MM.1S (cell line): Measurements from ENCODE around the gene SNRNP40.

ENCODE experiments used
- DNase-seq: peaks from one replicate; pipeline ENCODE4 v3.0.0-alpha.2; 2015
- H2AFZ ChIP-seq: fragments of 300-600 bp; sonication (generic); 2 replicates; pipeline ENCODE4 v1.6.0; 2016; ENCODE audit warnings: antibody characterized with exemption, low read length
- H3F3A ChIP-seq: fragments of 300-600 bp; sonication (generic); 2 replicates; pipeline ENCODE4 v1.6.1; 2016; ENCODE audit warnings: mild to moderate bottlenecking, antibody characterized with exemption, low read length, moderate library complexity, mixed read lengths; ENCODE audit not compliant: insufficient read depth
- H3K27ac ChIP-seq: fragments of 300-600 bp; sonication (generic); 2 replicates; pipeline ENCODE4 v1.5.1; 2016; ENCODE audit warnings: mild to moderate bottlenecking, low read length
- H3K27me3 ChIP-seq: fragments of 300-600 bp; sonication (generic); replicated peaks from 2 replicates; pipeline ENCODE4 v1.6.0; 2016; ENCODE audit warnings: low read length; ENCODE audit not compliant: insufficient read depth
- H3K36me3 ChIP-seq: fragments of 300-600 bp; sonication (generic); replicated peaks from 2 replicates; pipeline ENCODE4 v1.6.1; 2016; ENCODE audit warnings: mild to moderate bottlenecking, low read length, mixed read lengths; ENCODE audit not compliant: insufficient read depth
- H3K4me1 ChIP-seq: fragments of 300-600 bp; sonication (generic); 2 replicates; pipeline ENCODE4 v1.6.1; 2016; ENCODE audit warnings: low read length, mixed read lengths
- H3K4me2 ChIP-seq: fragments of 300-600 bp; sonication (generic); 2 replicates; pipeline ENCODE4 v1.6.0; 2016; ENCODE audit warnings: low read depth, low read length
- H3K4me3 ChIP-seq: fragments of 300-600 bp; sonication (generic); 2 replicates; pipeline ENCODE4 v1.5.1; 2016; ENCODE audit warnings: low read length, mixed read lengths
- H3K79me2 ChIP-seq: fragments of 300-600 bp; sonication (generic); 2 replicates; pipeline ENCODE4 v1.6.1; 2016; ENCODE audit warnings: mixed run types, low read length, mixed read lengths
- H3K9ac ChIP-seq: fragments of 300-600 bp; sonication (generic); 2 replicates; pipeline ENCODE4 v1.6.1; 2016; ENCODE audit warnings: low read length, mixed read lengths
- H3K9me2 ChIP-seq: fragments of 300-600 bp; sonication (generic); replicated peaks from 2 replicates; pipeline ENCODE4 v1.6.1; 2016; ENCODE audit warnings: mild to moderate bottlenecking, low read length, mixed read lengths; ENCODE audit not compliant: insufficient read depth
- H3K9me3 ChIP-seq: fragments of 300-600 bp; sonication (generic); replicated peaks from 2 replicates; pipeline ENCODE4 v1.6.1; 2016; ENCODE audit warnings: mild to moderate bottlenecking, low read length, mixed read lengths; ENCODE audit not compliant: insufficient read depth
- H4K20me1 ChIP-seq: fragments of 300-600 bp; sonication (generic); 2 replicates; pipeline ENCODE4 v1.6.1; 2016; ENCODE audit warnings: mild to moderate bottlenecking, low read length, moderate library complexity, mixed read lengths; ENCODE audit not compliant: insufficient read depth
- EZH2 ChIP-seq: fragments of 300-600 bp; sonication (generic); optimal IDR thresholded peaks from 2 replicates; pipeline ENCODE3; 2017; ENCODE audit warnings: low read depth, mild to moderate bottlenecking, antibody characterized with exemption, low read length, mixed read lengths
- EZH2phosphoT487 ChIP-seq: fragments of 300-600 bp; sonication (generic); IDR thresholded peaks from 2 replicates; pipeline ENCODE4 v1.6.1; 2018; ENCODE audit warnings: antibody characterized with exemption, low read length
- TF ChIP-seq, protein P1 (sequence below): fragments of 300-600 bp; sonication (generic); IDR thresholded peaks from 2 replicates; pipeline ENCODE4 v1.5.1; 2016; ENCODE audit warnings: antibody characterized with exemption, low read length, mixed read lengths

SNRNP40 gene

DNA sequence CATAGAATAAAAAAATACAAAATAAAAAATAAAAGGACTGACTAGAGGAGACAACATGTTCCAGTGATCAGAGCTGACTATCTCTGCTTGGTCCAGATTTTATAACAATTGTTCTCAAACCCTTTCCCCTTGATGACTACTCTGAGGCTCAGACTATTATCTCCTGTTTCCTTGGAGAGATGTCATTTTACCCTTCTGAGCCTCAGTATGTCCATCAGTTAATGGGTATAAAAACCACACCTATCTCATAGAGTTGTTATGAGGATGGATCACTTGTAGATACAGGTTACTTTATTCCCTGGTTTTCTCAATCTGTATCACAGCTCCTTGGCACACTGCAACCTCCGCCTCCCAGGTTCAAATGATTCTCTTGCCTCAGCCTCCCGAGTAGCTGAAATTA lies 63.9 kb downstream of the SNRNP40 start:
- Histone ChIP-seq H3K4me2 (no peak overlapping the region), H3K27ac (no peak overlapping the region), H3K9me2 (no peaks in the 10 kb centered on the region), H3K27me3 (peaks cover 10% of the 10 kb centered on the region; the same call in 1 of the 2 replicates), H3K4me3 (no peak overlapping the region), H2AFZ (no peak overlapping the region), H3F3A (no peaks in the 10 kb centered on the region), H3K9me3 (no peaks in the 10 kb centered on the region), H4K20me1 (no peaks in the 10 kb centered on the region), H3K79me2 (no peaks in the 10 kb centered on the region), H3K4me1 (no peaks in the 10 kb centered on the region), H3K36me3 (no peaks in the 10 kb centered on the region), H3K9ac (no peak overlapping the region)
- TF ChIP-seq EZH2phosphoT487 (no peak), EZH2 (no peak)
- TF ChIP-seq, protein P1, sequence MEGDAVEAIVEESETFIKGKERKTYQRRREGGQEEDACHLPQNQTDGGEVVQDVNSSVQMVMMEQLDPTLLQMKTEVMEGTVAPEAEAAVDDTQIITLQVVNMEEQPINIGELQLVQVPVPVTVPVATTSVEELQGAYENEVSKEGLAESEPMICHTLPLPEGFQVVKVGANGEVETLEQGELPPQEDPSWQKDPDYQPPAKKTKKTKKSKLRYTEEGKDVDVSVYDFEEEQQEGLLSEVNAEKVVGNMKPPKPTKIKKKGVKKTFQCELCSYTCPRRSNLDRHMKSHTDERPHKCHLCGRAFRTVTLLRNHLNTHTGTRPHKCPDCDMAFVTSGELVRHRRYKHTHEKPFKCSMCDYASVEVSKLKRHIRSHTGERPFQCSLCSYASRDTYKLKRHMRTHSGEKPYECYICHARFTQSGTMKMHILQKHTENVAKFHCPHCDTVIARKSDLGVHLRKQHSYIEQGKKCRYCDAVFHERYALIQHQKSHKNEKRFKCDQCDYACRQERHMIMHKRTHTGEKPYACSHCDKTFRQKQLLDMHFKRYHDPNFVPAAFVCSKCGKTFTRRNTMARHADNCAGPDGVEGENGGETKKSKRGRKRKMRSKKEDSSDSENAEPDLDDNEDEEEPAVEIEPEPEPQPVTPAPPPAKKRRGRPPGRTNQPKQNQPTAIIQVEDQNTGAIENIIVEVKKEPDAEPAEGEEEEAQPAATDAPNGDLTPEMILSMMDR = no peak
- DNase-seq = no peak

DNA sequence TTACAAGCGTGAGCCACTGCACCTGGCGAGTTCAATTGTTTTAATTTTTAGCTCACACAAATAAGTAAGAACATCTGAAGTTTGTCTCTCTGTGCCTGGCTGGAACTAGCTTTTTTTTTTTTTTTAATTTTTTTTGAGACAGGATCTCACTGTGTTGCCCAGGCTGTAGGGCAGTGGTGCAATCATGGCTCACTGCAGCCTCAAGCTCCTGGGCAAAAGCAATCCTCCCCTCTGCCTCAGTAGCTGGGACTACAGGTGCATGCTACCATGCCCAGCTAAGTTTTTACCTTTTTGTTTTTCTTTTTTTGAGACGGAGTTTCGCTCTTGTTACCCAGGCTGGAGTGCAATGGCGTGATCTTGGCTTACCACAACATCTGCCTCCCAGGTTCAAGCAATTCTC lies 64.8 kb downstream of the SNRNP40 start:
- no peaks in the 10 kb centered on the region for H3K79me2 ChIP-seq
- no peak overlapping the region for H2AFZ ChIP-seq
- no peaks in the 10 kb centered on the region for H4K20me1 ChIP-seq
- no peak overlapping the region for H3K4me3 ChIP-seq
- 0 out of 2 replicates have a peak, but pooled peaks cover 8% of the 10 kb centered on the region for H3K27me3 ChIP-seq
- DNase-seq = no peak
- no peaks in the 10 kb centered on the region for H3K9me2 ChIP-seq
- no peak overlapping the region for H3K9ac ChIP-seq
- H3K4me2 ChIP-seq = no peak overlapping the region
- TF ChIP-seq, protein P1 = no peak
- no peak for TF ChIP-seq EZH2phosphoT487
- no peaks in the 10 kb centered on the region for H3K9me3 ChIP-seq
- H3K27ac ChIP-seq = no peak overlapping the region
- H3K36me3 ChIP-seq = no peaks in the 10 kb centered on the region
- H3F3A ChIP-seq = no peaks in the 10 kb centered on the region
- H3K4me1 ChIP-seq = no peaks in the 10 kb centered on the region

DNA sequence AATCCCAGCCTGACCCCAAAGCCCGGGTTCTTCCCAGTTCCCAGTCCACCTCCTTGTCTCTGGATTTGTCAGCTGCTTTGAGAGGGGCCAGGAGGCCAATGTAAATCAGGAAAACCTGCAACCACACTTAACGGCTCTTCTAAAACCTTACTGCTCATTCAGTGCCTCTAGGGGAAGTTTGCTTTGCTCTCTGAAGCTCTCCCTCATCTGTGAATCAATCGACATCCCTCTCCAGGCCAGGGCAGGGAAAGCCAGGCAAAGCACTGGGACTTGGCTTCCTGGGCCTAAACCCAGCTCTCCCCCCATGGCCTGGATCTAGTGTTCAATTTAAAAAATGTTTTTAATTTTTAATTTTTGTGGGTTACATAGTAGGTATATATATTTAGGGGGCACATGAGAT lies 66.2 kb downstream of the SNRNP40 start:
- no peaks in the 10 kb centered on the region for H3K27me3 ChIP-seq
- H3K4me2 ChIP-seq = no peak overlapping the region
- TF ChIP-seq, protein P1 = no peak
- no peak for TF ChIP-seq EZH2phosphoT487
- TF ChIP-seq EZH2 = no peak
- no peaks in the 10 kb centered on the region for H3K36me3 ChIP-seq
- no peak overlapping the region for H3K9ac ChIP-seq
- no peaks in the 10 kb centered on the region for H3K4me1 ChIP-seq
- H3K79me2 ChIP-seq = no peaks in the 10 kb centered on the region
- no peak overlapping the region for H2AFZ ChIP-seq
- H3K27ac ChIP-seq = no peak overlapping the region
- no peaks in the 10 kb centered on the region for H3K9me2 ChIP-seq
- H3K4me3 ChIP-seq = no peak overlapping the region
- DNase-seq = no peak
- no peaks in the 10 kb centered on the region for H3F3A ChIP-seq
- H3K9me3 ChIP-seq = no peaks in the 10 kb centered on the region
- no peaks in the 10 kb centered on the region for H4K20me1 ChIP-seq
